DOHH2 (cell line): ENCODE measurements around the gene TM4SF4.

Experiments
- EZH2phosphoT487 ChIP-seq: fragments of 200-600 bp; sonication (generic); IDR thresholded peaks from 2 replicates; pipeline ENCODE4 v1.6.1; 2017; ENCODE audit warnings: borderline replicate concordance, mild to moderate bottlenecking, antibody characterized with exemption, low read length, moderate library complexity, mixed read lengths
- TF ChIP-seq, protein P1 (sequence below): fragments of 200-600 bp; sonication (generic); IDR thresholded peaks from one replicate; pipeline ENCODE4 v1.5.1; 2014; ENCODE audit warnings: antibody characterized with exemption, mild to moderate bottlenecking, low read depth, low read length; ENCODE audit not compliant: poor library complexity, severe bottlenecking

DNA sequence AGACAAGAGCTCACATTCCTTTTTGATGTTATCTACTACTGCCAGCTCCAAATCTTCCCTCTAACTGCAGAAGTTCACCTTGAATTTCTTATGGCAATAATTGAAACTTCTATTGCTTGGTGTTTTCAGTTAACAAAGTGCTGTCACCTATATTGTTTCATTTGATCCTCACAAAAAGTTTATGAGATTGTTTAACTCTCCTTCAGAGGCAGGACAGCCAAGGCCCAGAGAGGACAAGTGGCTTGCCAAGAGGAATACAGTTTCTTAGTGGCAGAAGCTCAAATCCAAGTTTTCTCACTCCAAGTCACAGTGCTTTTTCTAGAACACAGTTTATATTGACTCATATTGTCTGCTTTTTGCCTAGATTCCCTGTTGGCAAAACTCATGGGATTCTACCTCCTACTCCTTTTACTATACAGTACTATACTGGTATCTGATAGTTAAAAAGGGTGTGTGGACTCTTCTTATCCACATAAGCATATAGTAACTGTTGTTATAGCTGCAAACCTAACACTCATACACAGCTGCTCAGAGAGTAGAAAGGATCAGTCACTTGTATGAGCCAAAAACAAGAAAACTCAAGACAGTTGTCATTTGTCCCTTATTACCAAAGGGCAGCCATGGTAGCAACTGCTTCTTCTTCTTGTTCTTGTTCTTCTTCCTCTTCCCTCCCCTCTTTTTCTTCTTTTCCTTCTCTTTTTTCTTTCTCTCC, 15.9 kb downstream of the TM4SF4 start:
- TF ChIP-seq, protein P1, sequence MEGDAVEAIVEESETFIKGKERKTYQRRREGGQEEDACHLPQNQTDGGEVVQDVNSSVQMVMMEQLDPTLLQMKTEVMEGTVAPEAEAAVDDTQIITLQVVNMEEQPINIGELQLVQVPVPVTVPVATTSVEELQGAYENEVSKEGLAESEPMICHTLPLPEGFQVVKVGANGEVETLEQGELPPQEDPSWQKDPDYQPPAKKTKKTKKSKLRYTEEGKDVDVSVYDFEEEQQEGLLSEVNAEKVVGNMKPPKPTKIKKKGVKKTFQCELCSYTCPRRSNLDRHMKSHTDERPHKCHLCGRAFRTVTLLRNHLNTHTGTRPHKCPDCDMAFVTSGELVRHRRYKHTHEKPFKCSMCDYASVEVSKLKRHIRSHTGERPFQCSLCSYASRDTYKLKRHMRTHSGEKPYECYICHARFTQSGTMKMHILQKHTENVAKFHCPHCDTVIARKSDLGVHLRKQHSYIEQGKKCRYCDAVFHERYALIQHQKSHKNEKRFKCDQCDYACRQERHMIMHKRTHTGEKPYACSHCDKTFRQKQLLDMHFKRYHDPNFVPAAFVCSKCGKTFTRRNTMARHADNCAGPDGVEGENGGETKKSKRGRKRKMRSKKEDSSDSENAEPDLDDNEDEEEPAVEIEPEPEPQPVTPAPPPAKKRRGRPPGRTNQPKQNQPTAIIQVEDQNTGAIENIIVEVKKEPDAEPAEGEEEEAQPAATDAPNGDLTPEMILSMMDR, result no peak
- TF ChIP-seq EZH2phosphoT487, result no peak
